Measurements from ENCODE around the gene HNRNPUL1. TPM values are rescaled to one million over a fixed set of nuclear protein-coding genes. Genes with fewer than 3 reads are reported as not detected.

Gene HNRNPUL1
- total RNA-seq, 4 donors from 2014 or later: 129 to 180 (median 150) TPM

DNA sequence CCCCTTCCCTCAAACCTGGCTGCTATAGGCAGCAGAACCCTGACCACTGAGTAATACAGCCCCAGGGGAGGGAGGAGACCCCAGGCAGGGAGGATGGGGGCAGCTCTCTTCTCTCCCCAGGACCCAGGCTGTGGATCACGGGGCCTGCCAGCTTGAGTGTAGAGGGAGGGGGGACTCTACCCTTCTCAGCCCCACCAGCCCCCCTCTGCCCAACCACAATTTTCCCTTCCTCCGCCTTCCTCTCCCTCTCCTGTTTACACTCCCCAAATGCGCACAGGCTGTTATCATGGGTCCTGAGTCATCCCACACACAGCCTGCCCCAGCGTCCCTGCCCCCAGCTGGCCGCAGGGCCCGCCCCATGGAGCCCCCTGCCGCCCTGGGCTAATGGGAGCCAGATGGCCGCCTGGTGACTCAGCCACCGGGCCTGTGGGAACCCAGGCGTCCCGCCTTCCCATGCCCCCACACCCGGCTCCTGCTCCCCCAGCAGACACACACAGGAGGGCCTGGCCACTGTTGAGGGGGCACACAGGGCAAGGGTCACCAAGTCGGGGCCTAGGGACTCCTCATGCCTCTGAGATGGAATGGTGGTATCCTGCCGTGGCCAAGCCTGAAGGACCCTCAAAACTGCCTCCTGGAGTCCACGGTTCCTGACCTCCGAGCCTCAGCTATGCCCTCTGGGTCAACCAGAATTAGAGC is 59.4 kb downstream of the HNRNPUL1 start:
- peaks cover 36 to 72% of the 10 kb centered on the region in 2 donors for H3K4me1 ChIP-seq
- DNase-seq: peak; percentile 18 to 24

DNA sequence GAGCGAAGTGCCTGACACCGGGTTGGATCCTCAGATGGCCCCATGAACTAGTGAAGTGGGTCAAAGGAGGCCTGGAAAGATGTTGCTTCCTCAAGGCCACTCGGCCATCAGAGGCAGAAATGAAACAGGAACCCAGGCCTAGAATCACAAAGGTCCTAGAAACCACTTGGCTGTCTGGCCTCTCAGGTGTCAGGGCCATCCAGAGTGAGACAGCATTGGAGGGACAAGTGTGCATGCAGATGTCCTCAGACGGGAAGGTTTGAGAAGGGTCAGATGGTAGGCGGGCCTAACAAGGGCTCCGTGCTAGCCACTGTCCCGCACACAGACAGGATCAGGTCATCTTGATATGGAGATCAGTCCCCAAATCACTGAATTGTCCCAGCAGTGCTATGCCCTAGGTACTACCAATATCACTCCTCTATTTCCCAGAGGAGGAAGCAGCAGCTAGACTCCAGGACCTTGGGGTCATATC is 60.1 kb downstream of the HNRNPUL1 start:
- no peaks in the 10 kb centered on the region for H3K9me3 ChIP-seq
- TF ChIP-seq POLR2A (IDR thresholded peaks at IDR 0.05): no peak
- TF ChIP-seq CTCF (IDR thresholded peaks at IDR 0.05): no peak
- intact Hi-C loops (cut with DNase I): no loop called here

More for the DNA sequence above, 59.4 kb downstream of the HNRNPUL1 start:
- Histone ChIP-seq H3K27ac (peak overlapping the region; percentile 39 to 85 (median 76)), H3K27me3 (no peaks in the 10 kb centered on the region), H3K4me3 (replicated peaks in 1 of 3) (no peak overlapping the region), H3K36me3 (peaks cover 3 to 15% of the 10 kb centered on the region in 2 donors), H3K9me3 (no peaks in the 10 kb centered on the region)
- no peak for TF ChIP-seq POLR2A (IDR thresholded peaks at IDR 0.05)
- no peak for TF ChIP-seq CTCF (IDR thresholded peaks at IDR 0.05)
- 53 to 58% methylated on average over 9 to 15 of the region's 16 CpGs for WGBS, 2 donors
- intact Hi-C loops (cut with DNase I): no loop called here

DNA sequence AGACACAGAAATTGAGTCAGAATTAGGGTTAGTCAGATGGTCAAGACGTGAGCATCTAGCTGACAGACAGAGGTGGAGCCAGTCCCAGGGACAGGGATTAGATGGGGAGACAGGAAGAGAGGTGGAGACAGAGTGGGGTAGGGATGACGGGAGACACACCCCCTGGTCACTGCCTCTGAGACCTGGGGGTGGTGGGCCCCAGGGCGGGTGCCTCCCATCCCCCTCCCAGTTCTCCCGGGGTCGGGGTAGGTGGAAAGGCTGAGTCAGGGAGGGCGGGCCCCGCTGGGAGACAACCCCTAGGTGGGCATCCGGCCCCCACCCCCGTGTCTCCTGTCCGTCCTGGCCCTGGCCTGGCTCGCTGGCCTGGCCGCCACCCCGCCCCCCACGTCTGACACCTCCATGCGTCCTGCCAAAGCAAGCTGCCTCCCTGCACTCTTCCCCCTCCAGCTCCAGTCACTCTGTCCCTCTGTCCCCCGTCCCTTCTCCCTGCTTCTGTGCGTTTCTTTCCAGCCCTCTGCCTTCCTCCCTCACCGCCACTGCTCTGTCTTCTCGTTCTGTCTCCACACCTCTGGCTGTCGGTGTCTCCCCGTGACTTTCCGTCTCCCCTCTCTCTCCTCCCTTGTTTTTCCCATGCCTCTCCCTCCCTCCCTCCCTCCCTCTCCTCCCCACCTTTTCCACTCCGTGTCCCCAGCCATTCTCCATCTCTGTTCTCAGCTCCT is 60.9 kb downstream of the HNRNPUL1 start:
- peak overlapping the region in 2 of 3 donors; percentile 76 to 85 for H3K27ac ChIP-seq
- H3K4me1 ChIP-seq: peaks cover 36 to 72% of the 10 kb centered on the region in 2 donors
- intact Hi-C loops (cut with DNase I): no loop called here
- WGBS, 2 donors: 3 to 8% methylated on average over 16 to 23 of the region's 23 CpGs
- H3K27me3 ChIP-seq: no peaks in the 10 kb centered on the region
- no peaks in the 10 kb centered on the region for H3K9me3 ChIP-seq
- H3K4me3 ChIP-seq (replicated peaks in 1 of 3): peak overlapping the region in 1 of 3 donors; percentile 19
- peak; percentile 68 to 70 for DNase-seq
- peaks cover 0 to 4% of the 10 kb centered on the region in 2 donors for H3K36me3 ChIP-seq
- TF ChIP-seq POLR2A (IDR thresholded peaks at IDR 0.05) (peak in 1 of 2 donors; percentile 16), CTCF (IDR thresholded peaks at IDR 0.05) (no peak)

More for the DNA sequence above, 60.1 kb downstream of the HNRNPUL1 start:
- peaks cover 0 to 8% of the 10 kb centered on the region in 2 donors for H3K36me3 ChIP-seq
- DNase-seq: no peak
- H3K27ac ChIP-seq: peak overlapping the region; percentile 39 to 85 (median 76)
- WGBS, 2 donors: 59 to 63% methylated on average over 6 to 7 of the region's 7 CpGs
- H3K4me1 ChIP-seq: peaks cover 36 to 72% of the 10 kb centered on the region in 2 donors
- no peaks in the 10 kb centered on the region for H3K27me3 ChIP-seq
- no peak overlapping the region for H3K4me3 ChIP-seq (replicated peaks in 1 of 3)

- Histone ChIP-seq H3K36me3 (no peaks in the 10 kb centered on the region), H3K9me3 (no peaks in the 10 kb centered on the region), H3K27me3 (no peaks in the 10 kb centered on the region), H3K4me3 (replicated peaks in 1 of 3) (peak overlapping the region in 1 of 3 donors; percentile 19), H3K4me1 (peaks cover 36 to 72% of the 10 kb centered on the region in 2 donors), H3K27ac (peak overlapping the region; percentile 18 to 85 (median 76))
- 17 to 21% methylated on average over 8 to 10 of the region's 10 CpGs for WGBS, 2 donors
- no peak for DNase-seq
- TF ChIP-seq CTCF (IDR thresholded peaks at IDR 0.05): no peak
- TF ChIP-seq POLR2A (IDR thresholded peaks at IDR 0.05): no peak
- intact Hi-C loops (cut with DNase I): no loop called here
Observed at GRCh38 chr19:41325640-41325946, 61.4 kb downstream of the HNRNPUL1 start.

Measured in thyroid gland (tissue), 4 donors.